NCI-H526 (cell line): ENCODE data around the gene DIS3L2.
"Not testable (repeated sequence)": the region's sequence is repeated elsewhere in the genome, so short reads cannot be mapped to it uniquely, and the experiment has no call there.

Experiments
- DNase-seq, 2 experiments: peaks; one replicate each; lab custom pipeline; 2025; lab: John Stamatoyannopoulos, UW

Gene DIS3L2

GRCh38 chr2:232322560-232323327 lies 361.2 kb downstream of the DIS3L2 start:
- no peak for DNase-seq

GRCh38 chr2:232323328-232323650 lies 361.8 kb downstream of the DIS3L2 start:
- DNase-seq = no peak

DNA sequence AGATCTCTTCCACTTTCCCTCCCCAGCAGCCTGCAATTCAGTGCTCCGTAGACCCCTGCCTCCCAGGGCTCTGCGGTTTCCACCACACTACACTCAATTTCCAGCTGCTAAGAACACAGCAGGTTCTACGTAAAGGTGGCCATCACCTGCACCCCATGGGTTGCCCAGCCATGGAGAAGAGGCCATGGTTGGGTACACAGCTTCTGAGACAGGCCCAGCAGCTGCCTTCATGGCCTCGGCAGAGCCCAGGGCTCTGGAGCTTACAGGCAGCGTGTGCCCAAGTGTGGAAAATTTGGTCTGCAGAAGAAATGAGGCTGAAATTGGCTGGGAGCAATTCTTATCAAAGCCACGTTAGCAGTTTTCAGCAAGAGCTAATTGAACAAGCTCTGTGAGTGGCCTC lies 362.5 kb downstream of the DIS3L2 start:
- DNase-seq = not testable (repeated sequence)

GRCh38 chr2:232324778-232325177 lies 363.3 kb downstream of the DIS3L2 start:
- no peak for DNase-seq

GRCh38 chr2:232325324-232326273 lies 364.1 kb downstream of the DIS3L2 start:
- peak in 1 of 2 experiments; percentile 60 for DNase-seq

DNA sequence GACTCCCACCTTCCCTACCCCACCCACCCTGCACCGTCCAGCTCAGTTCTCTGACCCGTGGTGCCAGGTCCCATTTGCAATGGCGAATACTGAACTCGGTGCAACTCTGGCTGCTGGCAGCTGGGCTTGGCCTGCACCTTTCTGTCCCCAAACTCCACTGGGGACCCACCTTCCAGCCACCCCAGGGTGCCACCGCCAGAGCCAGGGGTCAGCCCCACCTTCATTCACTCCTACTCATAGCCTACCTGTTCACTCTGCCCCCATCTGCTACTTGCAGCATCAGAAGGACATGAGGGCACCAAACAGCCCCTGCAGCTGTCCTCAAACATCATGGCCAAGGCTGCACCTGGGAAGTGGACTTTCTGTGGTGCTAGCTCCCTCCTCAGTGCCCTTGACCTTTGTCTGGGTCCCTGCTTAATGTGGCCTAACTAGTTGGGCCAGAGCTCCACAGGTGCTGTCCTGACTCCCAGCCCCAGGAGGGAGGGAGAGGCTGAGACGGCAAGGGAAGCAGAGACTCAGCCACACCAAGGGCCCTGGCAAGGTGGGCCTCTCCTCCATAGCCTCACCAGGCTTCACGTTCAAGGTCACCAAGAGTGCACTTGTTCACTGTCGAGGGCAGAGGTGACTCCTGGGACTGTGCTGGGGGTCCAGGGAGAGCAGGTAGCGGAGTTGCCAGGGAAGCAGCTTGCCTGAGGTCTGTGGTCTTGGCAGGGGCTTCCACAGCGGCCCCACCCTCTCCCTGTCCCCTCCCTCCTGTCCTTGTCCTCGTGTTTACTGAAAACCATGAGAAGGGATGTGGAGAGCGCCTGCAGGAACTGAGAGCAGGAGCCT lies 365.0 kb downstream of the DIS3L2 start:
- not testable (repeated sequence) for DNase-seq

DNA sequence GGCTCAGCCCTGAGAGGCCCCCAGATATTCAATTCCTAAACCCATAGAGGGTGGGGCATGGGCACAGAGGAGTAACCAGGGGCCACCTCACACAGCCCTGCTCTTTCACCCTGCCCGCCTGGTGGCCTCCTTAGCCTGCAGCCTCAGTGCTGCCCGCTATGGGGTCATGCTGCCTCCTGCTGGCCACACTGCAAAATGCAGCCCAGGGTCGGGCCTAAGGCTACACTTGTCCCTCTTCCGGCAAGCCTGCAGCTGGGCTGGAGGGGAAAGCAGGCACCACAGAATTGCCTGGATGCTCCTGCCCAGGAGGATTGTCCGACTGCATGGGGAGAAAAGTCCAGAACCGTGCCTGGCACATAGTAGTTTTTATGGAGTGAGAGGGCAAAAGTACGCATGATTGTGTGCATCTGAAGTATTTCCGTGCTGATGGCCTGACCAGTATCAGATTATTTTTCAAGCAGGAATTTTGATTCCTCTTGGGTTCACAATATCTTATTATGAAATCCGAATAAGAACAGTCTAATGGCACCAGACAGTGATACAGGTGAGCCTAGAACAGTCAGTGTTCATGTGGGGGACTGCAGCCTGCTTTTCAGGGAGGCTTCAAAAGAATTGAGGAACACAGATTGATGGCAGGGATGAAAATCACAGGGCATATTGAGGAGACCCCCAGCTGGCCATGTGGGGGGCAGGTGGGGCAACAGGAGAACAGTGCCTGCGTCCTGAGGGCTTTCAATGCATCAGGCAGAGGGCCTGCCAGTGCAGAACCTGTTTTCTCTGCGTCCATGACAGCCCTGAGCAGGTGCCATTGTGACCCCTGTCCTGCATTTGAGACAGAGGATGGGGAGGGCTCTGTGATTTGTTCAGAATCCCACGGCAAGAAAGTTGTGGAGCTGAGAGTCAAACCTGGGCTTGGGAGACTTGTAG lies 365.9 kb downstream of the DIS3L2 start:
- DNase-seq = peak in 1 of 2 experiments; percentile 78

DNA sequence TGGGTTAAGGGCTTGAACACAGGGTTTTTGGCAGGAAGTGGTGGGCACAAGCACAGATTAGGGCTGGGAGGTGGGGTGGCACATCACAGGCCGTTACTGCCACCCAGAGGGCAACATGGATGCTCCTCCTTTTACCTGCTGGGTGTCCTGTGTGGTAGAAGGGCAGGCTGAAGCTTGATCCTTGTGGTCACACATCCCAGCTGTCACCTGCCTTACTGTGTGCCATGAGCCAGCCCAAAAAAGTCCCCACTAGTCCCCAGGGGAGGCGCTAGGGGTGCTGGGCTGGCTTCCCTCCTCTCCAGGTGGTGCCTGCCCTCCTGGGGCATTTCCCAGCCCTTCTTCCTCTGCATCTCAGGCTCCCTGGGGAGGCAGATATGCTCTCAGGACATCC lies 366.5 kb downstream of the DIS3L2 start:
- DNase-seq = no peak

GRCh38 chr2:232328516-232329460 lies 367.3 kb downstream of the DIS3L2 start:
- DNase-seq = no peak

GRCh38 chr2:232329716-232330067 lies 368.2 kb downstream of the DIS3L2 start:
- no peak for DNase-seq

- no peak for DNase-seq
These were observed 368.8 kb downstream of the DIS3L2 start for GRCh38 chr2:232330068-232330999.

DNA sequence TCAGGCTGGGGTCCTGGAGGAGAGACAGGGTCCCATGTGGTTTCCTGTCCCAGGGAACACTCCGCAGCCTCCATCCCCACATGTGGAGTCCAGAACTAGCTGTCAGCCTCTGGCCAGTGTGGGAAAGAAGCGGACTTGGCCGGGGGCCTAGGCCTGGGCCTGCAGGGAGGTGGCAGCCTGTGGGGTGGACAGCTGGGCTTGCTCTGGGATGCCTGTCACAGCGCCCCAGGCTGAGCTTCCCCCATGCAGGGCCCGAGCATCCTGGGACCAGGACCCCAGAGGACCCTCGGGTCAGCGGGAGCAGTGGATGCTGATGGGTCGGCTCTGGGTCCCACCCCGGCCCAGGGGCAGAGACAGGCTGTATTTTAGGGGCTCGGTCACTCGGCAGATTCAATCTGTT lies 369.5 kb downstream of the DIS3L2 start:
- DNase-seq = not testable (repeated sequence)

DNA sequence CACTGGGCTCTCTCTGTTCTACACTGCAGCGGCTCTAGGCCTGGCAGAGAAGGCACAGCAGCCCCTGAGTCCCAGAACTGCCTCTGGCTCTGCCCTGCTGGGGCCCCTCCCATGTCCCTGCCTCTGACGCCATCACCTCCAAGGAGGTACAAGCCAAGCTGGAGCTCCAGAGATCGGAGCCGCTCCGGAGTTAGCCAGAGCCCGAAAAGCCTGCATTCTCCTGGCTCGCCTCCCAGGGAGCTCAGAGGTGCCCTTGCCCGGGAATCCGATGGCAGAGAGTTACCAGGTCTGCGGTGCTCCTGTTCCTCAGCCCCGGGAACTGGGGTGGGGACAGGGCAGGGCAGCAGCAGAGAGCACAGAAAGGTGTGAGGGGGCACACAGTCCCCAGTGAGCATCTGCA lies 370.1 kb downstream of the DIS3L2 start:
- not testable (repeated sequence) for DNase-seq

- not testable (repeated sequence) for DNase-seq
These were observed 370.9 kb downstream of the DIS3L2 start for GRCh38 chr2:232332244-232332939.

- no peak for DNase-seq
These were observed 371.4 kb downstream of the DIS3L2 start for GRCh38 chr2:232332940-232333259.

DNA sequence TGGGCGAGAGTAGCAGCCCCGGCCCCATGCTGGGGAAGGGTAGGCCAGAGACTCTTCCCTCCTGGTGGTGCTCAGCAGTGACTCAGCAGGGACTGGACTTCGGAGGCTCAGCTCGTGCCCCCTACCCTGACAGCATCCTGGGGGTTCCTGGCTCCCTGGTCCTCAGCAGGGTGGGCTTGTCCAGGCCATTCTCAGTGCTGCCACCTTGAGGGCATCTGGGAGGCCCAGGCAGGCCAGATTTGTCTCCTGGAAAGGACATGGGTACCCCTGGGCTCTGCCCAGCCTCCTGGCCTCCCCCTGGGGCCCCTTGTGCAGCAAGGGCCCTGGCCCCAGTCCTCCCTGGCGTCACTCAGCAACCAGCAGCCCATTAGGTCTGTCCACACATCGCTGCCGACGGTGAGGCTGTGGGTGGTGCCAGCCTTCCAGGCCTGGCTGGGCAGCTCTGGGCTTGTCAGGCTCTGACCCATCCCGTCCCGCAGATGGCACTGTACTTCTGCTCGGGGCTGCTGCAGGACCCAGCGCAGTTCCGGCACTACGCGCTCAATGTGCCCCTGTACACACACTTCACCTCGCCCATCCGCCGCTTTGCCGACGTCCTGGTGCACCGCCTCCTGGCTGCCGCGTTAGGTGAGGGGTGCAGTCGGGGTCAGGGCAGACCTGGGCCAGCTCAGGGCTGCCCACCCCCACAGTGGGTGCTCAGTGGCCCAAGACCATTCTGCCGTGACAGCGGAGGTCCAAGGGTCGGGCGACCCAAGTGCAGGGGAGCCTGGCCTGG lies 372.0 kb downstream of the DIS3L2 start:
- DNase-seq = peak in 1 of 2 experiments; percentile 51

- not testable (repeated sequence) for DNase-seq
These were observed 372.8 kb downstream of the DIS3L2 start for GRCh38 chr2:232334136-232334884.
